Kidney capillary endothelial cell (primary cell): Measurements from ENCODE around the gene RCAN2.
A peak's percentile ranks its signal among the peaks of the same experiment; 100 is the strongest.
"Not testable (repeated sequence)": the region's sequence is repeated elsewhere in the genome, so short reads cannot be mapped to it uniquely, and the experiment has no call there.

Source experiments
- DNase-seq: peaks from one replicate; pipeline ENCODE4 v3.0.0-alpha.2; 2018; ENCODE audit warnings: low spot score

The RCAN2 gene

GRCh38 chr6:46387728-46388127, 103.5 kb downstream of the RCAN2 start:
- not testable (repeated sequence) for DNase-seq

- no peak for DNase-seq
Observed at GRCh38 chr6:46381579-46381978, 109.7 kb downstream of the RCAN2 start.

DNA sequence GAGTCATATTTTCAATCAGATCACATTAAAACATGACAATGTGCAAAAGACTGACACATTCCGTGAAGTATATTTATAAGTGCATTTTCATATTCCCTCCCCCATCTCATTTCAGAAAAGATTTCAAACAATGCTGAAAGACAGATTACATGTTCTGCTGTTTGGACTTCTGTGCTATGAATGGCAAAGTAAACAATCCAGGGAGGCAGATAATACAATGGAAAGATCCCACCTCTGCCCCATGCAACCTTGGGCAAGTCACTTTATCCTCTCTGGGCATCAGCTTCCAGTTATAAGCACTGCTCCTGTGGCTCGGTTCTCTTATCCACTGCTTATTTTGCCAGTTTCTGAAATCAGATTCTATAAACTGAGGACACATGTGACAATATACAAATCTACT, 110.2 kb downstream of the RCAN2 start:
- no peak for DNase-seq

DNA sequence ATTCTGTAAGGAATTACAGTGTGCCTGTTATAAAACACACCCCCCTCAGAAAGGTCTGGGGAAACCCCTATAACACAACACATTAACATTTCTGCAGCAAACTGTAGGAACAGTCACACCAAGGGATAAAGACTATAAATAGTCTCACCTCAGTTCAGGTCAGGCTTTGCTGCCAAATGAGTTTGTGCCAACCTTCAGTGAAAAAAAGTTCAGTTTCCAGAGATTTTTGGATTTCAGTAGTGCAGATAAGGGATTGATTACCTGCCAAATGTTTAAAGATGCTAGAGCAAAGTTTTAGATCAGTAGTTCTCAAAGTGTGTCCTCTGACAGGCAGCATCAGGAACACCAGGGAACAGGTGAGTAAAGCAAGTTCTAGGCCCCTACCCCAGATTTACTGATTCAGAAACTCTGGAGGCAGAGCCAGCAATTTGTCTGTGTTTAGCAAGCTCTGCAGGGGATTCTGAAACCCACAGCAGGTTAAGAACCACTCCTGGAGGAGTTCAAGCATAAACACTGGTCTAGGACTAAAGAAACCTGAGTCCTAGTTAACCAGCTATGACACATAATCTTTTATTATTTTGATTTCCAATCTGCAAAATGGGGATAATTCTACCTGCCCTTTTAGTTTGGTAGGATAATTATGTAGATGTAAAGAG, 111.0 kb downstream of the RCAN2 start:
- no peak for DNase-seq

DNA sequence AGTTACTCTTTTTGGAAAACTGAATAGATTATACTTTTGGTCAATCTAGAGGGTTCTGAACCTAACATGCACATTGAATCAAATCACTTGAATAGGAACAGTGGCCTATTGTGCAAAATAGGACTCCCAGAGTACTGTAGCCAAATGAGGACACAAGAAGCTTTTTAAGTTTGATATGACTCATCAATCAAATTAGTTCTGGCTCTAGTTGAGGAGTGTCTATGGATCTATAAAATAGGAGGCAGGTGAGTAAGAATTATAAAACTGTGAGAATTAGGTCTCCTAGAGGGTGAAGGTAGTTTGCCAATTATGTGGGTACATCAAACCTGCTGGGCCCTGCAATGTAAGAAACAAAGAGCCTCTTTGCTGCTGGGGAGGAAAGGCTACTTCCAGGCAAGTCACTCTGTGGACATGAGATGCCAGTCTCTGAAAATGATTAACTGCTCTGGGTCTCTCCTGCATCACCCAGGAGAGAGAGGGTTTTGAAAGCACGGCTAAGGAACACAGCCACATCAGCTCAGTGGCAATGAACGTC, 112.3 kb downstream of the RCAN2 start:
- DNase-seq = no peak

DNA sequence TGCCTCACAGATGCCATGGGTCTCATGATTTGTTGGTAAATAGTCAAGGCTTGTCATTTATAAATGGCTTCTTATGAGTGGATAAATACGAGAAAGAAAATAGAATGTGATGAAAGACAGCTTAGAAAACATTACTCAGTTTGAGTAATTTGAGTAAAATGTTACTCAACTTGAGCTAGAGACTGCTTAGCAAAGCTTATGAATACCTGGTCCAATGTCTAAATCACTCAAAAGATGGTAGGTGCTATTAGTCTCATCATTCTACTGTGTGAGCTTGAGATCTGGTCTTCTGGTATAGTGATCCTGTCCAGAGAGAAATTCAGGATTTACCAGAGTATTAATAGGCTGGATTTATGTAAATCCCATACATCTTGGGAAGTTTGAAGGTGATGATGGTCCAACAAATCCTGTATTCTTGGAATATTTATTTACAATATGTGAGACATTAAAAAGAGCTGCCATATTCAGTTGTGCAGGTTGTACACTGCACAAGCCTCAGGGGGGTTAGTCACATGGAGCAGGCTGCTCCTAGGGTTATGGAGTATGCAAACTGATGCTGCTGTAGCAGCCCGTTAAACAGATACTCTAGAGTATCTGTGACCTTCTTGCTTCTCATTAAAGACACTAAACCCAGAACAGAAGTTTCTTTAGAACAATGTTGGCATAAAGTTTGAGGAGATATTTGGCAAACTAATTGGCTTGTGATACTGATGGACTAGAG, 112.9 kb downstream of the RCAN2 start:
- DNase-seq = no peak

DNA sequence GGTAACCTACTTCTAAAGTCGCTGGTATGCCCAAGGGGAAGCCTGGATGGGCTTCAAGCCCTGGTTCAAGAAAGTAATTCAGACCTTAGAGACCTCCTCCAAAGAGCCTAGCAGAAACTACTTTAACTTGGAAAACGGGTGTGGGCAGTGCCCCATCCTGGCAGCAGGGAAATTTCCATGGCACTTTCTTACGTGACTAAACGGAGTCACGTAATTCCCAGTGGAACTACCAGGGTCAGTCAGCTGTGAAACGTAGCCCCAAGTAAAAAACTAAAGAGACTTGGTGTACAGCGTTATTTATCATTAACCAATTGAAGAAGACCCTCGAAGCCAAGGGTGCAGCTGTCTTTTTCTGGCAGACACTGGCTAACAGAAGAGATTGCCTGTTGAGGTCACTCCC, 114.0 kb downstream of the RCAN2 start:
- no peak for DNase-seq

- no peak for DNase-seq
Observed at GRCh38 chr6:46376562-46377061, 114.6 kb downstream of the RCAN2 start.

DNA sequence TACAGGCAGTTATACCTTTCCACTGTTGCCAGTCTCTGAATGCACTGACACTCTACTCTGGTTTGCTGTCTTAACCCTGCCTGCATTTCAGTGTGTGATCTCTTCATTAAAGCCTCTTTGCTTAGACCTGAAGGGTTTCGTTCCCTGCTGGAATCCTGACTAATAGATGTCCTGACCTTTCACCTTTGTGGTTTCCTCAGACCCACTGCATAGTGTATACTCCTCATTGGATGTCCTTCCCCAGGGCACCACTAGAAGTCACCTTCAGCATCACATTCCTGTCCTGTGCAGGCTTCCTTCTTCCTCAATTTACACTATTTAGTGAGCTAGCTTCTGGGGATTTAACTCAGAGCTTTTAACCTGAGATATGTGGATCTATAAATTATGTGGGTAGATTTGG, 120.6 kb downstream of the RCAN2 start:
- DNase-seq = no peak

GRCh38 chr6:46368169-46368536, 123.1 kb downstream of the RCAN2 start:
- DNase-seq = no peak

DNA sequence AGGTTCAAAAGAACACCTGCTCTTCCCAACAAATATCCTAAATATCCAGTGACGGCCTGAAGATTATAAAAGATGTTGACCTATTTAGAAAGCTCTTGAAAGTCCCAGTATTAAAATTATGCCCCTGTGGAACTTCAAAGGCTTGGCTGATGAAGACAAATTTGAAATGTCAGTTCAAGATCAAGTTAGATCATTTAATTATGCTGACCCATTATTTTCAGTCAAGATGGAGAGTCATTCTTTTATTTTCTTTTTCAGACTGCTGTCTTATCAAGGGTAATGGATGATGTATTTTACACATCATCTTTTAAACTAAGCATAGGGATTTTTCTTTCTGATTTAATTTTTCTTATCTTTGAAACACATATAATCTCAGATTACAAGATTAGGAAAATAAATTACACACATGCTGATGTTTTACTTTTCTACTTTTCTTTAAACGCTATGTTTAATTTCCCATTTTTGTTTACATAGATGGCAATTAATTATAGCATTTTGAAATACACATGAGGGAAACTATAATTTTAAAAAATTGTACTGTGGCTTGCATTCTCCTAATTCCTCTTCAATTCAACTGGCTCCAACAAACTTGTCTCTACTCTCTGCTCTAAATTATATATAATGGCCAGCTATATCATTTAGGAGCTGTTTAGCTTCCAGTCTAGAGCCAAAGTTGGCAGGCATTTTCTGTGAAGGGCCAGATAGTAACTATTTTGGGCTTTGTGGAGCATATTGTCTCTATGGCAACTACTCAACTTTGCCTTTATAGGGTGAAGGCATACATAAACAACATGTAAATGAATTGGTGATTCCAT, 123.7 kb downstream of the RCAN2 start:
- no peak for DNase-seq

DNA sequence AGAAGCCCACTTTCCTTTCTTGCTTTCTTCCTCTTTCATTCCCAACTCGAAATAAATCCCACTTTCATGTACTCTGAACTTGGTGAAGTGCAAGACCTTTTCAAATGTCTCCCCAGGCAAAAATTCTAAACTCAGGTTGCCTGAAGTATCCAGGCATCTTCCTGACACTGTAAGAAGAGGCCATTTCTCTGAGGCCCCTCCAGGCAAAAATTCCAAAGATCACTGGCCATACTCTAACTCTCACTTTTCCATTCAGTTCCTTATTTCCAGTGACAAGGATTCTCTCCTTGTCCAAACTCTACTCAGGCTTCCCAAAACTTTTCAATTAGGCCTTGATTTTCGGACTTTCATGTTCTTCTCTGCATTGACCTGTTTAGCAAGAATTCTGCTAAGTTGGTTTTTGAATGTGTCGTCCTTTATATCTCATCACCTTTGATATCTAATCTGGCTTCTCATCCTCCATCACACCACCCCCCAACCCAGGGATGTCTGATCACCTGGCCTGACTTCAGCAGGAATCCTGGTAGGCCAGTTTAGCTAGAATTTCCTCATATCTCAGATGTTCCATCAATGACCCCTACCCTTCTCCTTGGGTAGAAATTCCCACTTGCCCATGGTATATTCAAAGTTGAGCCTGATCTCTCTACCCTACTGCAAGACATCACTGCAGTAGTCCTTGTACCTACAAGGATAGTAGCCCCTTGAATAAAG, 124.9 kb downstream of the RCAN2 start:
- no peak for DNase-seq

DNA sequence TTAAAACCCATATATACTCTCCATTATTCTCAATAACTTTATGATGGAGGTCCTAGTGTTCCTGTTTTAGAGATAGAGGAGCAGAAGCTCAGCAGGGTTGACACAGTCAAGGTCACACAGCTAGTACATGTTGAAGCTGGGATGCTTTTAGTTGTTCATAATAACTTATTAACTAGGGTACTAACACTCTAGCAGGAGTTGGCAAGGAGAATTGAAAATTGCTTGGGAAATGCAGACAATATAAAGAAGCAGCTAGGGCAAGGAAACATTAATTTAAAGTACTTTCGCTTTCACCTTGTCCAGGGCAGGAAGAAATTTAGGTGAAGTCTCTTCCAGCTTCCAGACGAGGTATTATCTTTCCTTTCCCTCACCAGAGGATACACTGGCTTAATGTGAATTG, 133.7 kb downstream of the RCAN2 start:
- DNase-seq = no peak

- no peak for DNase-seq
Observed at GRCh38 chr6:46356543-46356942, 134.7 kb downstream of the RCAN2 start.

GRCh38 chr6:46353528-46353927, 137.7 kb downstream of the RCAN2 start:
- DNase-seq = no peak

DNA sequence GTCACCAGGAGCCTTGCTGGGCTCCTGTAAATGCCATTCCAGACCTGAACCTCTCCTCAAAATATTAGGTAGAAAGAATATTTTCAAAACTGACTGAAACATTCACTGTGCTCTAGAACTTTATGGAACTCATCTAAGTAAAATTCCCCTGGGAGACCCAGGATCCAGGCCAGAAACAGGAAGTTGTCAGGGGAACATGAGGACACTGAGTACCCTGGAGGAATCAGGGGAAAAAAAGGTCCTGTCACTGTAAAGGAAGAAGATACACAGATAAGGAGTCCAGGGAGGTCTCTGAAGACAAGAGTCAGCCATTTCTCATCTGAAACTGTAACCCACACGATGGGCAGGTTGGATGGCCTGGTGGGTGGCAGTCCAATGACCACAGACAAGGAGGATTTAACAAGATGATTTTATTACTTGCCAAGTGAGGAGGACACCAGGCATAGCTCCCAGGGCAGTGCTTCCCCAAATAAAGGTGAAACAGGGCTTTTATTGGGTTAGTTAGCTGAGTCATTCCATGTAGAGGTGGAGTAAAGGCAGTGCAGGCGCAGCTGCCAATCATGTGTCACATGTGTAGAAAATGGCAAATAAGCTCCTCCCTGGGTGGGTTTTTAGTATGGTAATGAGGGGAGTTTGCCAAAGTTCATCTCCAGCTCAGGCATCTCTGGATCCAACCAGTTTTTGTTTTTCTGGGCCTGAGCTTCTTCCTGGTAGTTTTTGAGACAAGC, 138.5 kb downstream of the RCAN2 start:
- DNase-seq = no peak

- DNase-seq = no peak
Observed at GRCh38 chr6:46350714-46351113, 140.5 kb downstream of the RCAN2 start.

DNA sequence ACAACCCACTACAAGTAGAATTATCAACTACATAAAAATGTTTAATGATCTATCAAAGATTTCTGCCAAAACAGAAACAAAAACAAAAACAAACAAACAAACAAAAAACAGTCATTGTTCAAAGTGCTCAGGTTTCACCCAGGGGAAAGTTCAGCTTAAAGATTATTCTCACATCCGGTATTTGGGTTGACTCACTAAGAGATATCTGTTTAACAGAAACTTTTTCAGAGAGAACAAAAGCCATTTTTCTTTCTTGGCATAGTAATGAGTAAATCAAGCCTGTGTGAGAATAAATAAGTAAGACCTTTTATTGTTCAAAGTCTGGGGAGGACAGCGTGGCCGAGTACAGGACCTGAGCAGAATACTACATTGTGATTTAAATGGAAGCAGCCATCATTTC, 143.6 kb downstream of the RCAN2 start:
- peak; percentile 54 for DNase-seq

GRCh38 chr6:46340246-46340645, 151.0 kb downstream of the RCAN2 start:
- no peak for DNase-seq

DNA sequence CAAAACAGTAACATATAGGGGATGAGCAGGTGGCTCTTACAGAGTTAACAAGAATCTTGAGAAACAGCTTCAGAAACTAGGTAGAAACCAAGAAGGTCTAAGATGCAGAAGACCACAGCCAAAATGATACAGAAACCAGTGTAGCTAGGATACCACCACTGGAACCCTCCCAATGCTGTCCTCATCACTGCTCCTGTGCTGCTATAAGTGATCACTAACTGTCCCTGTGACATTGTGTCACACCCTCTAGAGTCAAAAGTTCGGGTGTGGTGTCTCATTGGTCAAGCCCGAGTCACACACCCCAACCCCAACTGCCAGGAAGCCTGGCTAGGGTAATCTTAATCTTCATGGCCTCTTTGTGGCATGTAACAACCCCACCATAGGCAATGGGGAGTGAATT, 153.1 kb downstream of the RCAN2 start:
- no peak for DNase-seq

DNA sequence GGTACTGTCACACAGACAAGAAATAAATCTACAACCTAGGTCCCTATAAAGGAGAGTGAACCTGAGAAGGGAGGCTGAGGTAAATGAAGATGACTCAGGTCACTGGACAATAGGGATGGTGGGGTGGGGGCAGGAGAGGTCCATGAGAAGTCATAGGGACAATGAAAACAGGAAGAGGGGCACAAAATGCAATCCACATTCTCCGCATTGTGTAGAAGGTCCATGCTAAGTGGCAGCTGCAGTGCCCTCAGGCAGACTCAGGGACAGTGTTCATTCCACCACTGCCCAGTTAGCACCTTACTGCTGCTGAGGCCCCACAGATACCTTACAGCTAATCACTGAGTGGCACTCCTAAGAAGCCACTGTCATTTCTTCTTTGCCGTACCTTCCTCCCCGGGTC, 156.8 kb downstream of the RCAN2 start:
- no peak for DNase-seq
